CD4-positive, alpha-beta T cell treated with Interferon gamma for 1 hour (primary cell): ENCODE results near the gene HSPB7.
"Not testable (repeated sequence)": the region's sequence is repeated elsewhere in the genome, so short reads cannot be mapped to it uniquely, and the experiment has no call there.

Experiments
- DNase-seq: peaks from one replicate; pipeline ENCODE4 v3.0.0-alpha.2; 2020

HSPB7 gene

DNA sequence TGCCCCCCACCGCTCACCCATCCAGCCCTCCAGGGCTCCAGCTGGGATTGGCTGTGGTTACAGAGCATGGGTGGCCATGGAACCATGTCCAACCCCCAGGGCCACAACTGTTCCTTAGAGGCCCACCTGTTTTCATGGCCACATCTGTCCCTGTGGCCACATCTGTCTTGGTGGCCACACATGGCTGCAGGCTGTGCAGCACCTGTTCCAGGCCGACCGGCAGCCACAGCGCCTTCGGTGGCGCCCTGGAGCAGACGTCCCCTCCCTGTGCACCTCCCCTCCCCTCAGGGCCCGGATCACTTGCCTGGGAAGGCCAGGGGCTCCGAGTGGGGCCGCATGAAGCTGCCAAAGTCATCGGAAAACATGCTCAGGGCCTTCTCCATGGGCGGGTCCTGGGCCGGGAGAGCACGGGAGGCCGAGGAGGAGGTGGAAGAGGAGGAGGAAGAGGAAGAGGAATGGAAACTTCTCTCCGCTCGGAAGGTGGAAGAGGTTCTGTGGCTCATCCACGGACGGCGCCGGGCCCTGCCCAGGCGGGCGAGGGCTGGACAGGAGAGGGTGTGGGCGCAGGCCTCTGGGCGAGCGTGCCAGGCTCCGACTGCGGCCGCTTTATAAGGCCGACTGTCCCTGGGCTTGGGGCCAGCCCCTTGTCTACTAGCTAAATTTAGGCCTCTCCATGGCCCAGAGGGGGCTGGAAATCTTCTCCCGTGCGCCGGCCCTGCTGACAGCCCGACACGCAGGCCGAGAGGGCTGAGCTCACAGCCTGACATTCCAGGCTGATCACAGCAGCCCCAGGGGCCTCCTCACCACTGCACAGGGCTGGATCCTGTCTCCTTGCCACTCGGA, at the start of gene HSPB7:
Gene HSPB7 (minus strand): TSS at position 583 of the 843 bp plus-strand sequence. CDS start 80 bp downstream, at position 503.
- no peak for DNase-seq

DNA sequence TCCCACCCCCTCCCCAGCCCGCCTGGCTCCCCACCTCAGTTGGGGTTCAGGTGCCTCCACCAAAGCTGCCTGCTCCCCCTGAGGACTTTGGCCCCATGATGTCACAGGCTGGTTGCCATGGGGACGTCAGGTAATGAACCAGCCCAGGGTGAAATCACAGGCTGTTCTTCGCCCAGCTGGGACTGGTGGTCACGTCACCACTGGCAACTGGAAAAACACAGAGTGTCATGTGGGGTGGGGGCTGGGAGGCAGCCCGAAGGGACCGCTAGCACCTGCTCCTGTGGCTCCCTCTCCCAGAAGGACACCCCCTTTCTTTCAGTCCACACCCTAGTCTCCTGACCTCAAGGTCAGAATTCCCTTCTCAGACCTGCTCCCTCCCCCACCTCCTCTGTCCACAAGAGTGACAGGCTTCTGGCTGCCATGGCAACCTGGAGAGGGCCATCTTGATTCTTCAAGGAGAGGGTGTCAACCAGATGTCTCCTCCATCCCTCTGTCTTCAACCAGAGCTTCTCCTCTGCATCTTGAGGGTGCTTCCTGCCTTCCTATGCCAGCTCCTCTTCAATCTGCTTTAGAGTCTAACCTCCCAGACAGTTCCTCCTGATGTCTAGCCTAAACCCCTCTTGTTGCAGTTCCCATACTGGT, 49.4 kb upstream of the HSPB7 start:
- DNase-seq: no peak

DNA sequence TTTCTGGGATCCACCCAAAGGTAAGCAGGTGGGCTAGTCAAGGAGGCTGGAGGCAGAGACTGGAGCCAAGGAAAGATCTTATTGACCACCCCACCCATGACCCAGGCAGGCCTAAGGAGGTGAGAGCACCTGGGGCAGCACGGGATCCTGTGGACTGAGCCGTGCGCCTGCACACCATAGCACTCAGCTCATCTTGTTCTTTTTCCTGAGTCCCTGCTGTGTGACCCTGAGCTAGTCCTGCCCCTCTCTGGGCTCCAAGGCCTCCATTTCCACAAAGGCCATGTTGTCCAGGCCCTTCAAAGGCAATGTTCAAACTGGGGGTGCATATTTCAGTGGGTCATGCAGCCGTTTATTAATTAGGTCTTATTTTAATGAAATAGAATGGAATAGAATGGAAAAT, 48.4 kb upstream of the HSPB7 start:
- no peak for DNase-seq

DNA sequence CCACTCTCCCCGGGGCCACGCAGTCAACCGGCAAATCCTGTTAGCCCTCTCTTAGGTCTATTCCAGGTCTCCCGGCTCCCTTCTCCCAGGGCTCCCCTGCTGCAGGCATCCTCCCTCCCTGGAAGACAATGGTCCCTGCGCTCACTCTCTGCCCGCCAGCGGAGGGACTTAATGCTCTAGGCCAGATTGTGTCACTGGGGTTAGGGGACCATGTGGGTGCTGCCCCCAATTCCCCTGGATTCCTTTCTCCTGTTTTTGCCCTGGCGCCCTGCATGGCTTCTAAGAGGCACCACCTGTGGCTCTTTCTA, 47.4 kb upstream of the HSPB7 start:
- DNase-seq: no peak

DNA sequence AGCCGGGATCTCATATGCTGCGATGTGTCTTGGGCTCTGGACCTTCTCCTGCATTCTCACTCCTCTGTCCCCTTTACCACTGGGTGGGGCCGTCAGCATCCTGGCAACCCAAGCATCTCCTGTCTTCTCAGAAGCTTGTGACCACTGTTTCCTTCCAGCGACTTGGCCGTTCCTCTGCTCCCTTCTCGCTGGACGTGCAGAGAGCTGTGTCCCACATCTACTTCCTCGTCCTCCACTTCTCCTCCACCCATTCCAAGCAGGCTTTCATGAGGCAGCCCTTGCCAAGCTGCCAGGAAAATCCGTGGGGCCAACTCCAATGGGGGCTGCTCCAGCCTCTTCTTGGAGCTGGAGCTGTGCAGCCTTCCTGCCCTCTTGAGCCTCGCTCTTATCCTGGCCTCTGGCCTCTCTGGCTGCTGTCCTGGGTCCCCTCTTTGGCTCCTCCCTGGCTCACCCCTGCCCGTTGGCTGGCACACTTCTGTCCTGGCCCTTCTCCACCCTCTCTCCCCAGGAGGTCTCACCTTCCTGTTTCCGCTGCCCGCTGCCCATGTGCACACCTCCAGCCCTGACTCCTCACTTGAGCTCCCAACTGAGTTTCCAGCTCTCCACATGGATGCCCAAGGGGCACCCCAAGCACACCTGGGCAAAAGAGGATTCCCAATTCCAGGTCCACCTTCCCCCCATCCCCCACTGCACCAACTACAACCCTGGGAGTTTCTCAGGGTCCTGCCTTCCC, 46.9 kb upstream of the HSPB7 start:
- no peak for DNase-seq

DNA sequence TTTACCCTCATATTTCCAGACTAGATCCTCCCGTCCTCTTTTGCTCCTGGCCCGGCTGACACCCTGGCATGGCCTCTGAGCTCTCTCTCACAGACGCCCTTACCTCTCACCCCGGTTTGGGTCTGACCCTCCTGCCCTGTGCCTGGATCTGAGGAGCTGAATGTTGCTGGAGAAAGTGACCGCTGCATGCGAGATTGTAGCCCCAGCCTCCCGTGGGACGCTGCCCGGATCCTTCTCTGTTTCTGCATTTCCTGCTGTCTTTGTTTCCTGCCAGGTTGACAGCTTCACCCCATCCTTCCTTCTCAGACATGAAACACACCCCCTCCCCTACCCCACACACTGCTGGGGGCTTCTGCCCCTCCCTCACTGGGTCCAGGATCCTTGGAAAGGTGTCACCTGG, 46.1 kb upstream of the HSPB7 start:
- DNase-seq: no peak

DNA sequence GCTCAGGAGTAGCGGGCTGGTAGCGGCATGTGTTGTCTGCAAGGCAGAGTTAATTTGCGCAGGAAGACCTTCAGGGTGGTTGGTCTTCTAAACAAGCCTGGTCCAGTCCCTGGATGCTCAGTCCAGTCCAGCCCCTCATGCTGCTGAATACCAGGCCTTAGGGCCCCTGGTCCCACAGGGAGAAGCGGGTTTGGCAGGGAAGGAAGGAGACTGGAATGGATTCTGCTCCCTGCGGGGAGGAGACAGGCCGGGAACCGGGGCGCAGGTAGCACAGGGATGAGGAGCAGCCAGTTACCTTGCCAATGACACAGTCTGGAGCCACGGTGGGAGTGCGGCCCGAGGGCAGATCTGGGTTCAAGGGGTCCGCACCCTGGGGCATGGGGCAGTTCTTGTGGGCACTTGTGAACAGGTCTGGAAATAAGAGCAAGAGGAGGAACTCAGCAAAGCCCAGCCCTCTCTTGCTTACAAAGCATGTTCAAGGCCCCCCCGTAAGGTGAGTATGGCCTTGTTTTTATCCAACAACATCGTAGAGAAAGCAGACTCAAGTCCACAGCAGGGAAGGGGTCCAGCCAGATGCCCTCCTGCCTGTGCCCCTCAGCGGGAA, 45.5 kb upstream of the HSPB7 start:
- no peak for DNase-seq

DNA sequence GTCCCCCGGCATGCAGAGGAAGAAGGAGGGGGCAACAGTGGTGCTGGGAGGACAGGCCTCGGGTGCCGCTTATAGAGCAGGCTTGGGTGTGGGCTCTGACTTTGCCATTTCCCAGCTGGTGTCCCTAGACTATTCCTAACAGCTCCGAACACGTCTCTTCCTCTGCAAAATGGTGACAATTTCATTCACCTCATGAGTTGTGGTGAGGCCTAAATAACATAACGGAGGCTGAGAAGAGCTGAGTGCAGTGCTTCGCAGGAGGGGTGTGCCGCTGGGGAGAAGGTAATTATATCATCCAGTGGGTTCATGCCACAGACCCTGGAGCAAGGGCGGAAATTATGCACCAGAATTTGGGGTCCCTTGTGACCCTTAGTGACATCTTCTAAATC, 44.8 kb upstream of the HSPB7 start:
- not testable (repeated sequence) for DNase-seq

DNA sequence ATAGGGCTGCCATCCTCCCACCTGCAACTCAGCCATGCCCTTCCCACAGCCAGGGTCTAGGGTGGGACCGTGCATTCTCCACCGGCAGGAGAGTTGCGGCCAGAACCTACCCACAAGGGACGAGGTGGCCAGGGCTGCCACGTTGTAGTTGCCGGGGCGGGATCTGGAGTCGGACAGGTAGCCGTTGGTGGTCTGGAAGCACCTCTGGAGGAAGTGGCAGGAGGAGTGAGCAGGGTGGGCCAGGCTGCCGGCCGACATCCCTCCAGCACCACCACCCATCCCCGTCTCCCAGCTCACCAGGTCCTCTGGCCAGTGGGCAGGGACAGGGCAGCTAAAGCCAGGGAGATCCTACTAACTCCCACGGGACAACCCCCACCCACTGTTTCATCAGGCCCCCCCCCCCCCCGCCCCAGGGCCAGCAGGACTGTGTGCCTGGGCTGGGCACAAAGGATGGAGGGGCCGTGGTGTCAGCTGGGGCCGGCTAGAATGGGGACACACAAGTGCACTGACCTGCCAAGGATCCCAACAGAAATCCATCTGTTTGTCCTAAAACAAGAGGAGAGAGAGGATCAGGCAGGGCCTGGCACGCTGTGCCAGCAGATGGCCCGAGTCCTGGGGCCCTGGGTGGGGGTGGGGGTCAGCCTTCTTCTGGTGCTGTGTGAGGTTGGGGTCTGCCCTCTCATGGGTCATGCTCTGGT, 44.3 kb upstream of the HSPB7 start:
- not testable (repeated sequence) for DNase-seq

DNA sequence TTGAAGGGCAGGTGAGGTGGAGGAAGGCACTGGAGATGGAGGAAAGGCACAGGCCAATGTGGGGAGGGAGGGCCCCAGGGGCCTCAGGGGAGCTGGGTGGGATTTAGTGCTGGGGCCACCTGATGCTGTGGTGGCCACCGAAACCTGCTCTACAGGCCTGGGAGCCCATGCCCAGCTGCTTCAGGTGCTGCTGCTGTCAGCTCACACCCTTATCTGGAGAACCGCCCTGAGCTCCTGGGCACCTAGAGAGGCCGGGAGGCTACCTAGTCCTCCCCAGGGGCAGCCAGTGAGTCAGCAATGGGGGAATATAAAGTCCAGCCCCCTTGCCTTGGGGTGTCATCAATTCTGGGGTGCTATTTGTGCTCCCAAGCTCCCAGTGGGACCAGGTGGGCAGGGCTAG, 43.4 kb upstream of the HSPB7 start:
- no peak for DNase-seq

DNA sequence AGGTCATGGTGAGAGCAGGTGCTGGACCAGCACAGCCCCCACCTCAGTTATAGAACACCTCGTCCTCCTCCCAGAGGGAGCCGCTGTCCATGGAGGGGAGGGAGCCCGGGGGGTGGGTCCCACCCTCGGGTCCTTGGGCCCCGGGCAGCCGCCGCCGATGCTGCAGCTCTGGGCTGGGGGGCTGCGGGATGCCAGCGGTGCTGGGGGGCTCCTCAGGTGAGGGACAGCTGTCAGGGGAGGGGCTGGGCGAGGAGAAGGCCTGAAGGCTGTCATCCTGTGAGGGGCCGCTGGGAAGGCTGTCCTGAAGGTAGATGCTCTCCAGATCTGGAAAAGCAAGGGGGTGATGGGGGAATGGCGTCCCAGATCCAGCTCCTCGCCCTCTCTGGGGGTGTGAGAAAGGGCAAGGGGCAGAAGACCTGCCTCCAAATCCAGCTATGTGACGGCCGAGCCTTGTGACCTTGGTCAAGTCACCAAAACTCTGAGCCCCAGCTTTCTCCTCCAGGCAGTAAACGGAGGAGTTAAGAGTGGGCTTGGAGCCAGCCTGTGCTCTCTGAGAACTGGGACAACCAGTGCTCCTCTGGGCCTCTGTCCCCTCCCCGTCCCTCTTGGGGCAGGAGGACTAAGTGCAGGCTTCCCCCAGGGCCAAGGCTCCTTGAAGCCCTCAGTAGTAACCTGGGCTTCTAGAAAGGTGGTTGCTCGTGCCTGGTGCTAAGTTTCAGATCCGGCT, 40.7 kb upstream of the HSPB7 start:
- not testable (repeated sequence) for DNase-seq

DNA sequence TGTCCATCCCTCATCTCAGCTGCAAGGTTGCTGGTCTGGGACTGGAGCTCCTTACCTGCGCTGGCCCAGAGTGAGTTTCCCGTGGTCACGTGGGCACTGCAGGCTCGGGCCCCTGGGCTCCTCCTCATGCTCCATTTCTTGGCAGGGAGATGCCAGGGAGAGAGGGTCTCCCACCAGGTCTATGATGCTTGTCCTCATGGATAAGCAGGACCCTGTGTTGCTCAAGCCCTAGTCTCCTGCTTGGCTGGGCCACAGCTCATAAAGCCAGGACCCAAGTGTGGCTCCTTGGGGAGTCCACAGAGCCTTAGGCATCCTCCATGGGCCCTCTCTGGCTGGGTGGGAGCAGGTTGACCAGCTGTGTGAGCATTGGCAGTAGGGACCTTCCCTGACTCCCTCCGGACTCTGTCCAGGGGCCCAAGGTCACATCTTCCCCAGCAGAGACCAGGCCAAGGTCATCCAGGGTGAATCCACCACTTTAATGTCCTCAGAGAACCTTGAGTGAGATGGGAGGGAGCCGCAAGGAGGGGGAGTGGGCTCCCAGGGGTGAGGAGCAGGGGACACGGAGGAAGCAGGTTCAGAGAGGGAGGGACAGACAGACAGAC, 39.6 kb upstream of the HSPB7 start:
- not testable (repeated sequence) for DNase-seq

DNA sequence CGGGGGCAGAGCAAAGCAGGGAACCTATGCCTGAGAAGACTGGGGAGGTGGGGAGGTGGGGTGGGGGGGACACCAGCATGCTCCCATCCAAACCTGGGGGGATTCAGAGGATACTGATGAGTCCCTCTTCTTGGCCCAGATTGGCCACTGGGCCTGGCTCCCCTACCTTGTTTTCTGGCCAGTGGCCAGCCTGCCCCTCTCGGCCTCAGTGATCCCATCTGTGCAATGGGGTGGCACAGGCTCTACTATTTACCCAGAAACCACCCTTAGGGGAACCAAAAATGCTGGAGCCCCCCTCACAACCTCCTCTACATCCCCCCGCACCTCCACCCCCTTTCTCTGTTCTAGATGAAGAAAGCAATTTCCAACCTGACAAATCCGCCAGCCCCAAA, 38.7 kb upstream of the HSPB7 start:
- DNase-seq: not testable (repeated sequence)

DNA sequence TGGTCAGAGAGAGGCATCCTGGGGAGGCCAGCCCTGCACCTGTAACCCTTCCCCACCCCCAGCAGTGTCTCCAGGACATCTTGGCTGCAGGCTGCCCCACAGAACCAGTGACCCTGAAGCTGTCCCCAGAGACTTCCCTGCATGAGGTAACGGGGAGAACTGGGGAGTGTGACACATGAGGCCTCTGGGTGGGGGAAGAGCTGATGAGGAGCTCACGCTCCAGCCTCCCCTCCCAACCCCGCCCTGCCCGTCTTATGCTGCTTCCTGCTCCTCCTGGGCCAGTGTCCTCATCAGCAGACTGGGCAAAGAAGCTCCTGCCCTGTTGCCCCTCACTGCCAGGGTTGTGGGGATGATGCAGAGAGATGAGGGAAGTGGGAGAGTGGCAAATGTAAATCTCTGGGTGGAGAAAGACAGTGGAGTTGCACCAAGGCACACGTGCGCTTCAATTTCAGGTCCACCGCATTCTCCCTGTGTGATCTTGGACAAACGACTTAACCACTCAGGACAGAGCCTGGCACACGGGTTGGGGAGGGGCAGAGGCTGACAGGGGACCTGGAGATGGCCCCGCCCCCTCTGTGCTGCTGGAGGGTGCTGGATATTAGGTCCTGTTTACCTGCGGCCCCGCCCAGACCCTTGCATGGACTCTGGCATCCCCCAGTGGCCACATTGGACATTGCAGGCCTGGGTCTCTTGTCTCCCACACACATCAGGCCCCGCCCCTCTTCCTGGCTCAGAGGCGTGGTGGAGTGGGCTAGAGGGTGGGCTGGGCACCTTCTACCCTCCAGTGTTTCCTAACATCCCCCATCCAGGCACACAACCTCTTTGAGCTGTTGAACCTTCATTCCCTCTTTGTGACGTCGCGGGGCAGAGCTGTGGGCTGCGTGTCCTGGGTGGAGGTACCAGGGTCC, 38.0 kb upstream of the HSPB7 start:
- peak; percentile 86 for DNase-seq

DNA sequence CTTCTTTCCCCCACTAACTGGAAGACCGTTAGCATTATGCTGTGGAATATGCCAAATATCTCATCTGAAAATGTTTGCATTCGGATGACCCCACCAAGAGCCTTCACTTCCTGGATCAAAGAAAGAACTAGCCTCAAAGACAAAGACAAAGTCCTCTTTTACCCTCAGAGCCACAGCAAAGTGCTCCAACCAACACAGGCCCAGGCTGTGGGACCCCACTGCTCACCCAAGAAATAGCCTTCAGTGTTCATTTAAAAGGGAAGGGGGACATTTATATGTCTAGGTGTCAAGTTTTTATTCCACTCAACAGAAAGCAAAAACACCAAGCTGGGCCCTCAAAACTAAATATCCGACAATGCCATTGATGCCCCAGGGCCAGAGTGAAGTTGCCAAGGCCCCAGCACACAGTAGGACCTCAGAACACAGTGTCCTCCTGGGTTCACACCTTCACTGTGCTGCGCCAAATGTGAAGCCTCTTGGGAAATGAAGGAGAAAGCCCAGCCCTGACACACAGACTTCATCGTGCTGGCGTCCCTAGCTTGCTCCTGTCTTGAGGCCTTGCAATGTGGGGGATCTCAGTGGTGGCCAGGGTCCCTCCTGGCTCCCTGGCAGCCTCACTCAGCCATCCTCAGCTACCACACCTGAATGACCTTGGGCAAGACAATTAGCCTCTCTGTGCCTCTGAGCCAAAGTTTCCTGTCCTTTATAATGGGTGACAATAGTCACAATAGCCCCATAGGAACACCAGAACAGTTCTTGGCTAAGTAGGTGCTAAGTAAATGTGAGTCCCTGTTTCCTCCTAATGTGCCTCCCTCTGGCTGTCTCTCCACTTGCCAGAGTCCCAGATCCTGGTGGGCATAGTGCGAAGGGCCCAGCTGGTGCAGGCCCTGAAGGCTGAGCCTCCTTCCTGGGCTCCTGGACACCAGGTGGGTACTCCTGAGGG, 37.0 kb upstream of the HSPB7 start:
- DNase-seq: no peak

DNA sequence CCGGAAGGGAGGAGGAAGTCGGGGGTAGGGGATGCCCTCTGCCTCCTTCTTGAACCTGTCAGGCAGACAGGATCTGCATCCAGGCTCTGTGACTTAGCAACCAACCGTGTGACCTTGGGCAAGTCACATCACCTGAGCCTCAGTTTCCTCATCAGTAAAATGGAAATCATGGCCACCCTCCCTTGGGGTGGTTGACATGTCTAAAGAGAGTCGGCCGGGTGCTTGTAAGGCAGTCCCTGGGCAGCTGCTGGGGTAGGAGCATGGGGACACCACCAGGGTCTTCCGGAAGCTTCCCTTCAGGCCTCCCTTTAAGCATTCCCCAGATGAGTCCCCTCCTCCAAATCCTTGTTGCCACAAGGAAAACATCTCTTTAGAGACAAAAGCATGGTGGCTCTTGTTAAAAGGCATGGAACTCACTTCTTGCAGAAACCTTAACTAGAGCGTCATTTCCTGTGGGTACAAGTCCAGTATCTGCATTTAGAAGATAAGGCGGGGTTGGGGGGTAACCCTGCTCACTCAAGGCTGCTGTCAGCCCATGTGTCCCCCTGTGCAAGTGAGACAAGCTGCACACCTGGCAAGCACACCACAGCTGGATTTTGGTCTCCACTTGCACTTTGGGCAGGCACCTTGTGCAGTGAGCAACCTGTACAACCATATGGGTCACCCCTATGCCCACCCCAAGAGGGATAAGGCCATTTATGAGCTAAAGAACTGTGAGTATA, 36.1 kb upstream of the HSPB7 start:
- DNase-seq: no peak

DNA sequence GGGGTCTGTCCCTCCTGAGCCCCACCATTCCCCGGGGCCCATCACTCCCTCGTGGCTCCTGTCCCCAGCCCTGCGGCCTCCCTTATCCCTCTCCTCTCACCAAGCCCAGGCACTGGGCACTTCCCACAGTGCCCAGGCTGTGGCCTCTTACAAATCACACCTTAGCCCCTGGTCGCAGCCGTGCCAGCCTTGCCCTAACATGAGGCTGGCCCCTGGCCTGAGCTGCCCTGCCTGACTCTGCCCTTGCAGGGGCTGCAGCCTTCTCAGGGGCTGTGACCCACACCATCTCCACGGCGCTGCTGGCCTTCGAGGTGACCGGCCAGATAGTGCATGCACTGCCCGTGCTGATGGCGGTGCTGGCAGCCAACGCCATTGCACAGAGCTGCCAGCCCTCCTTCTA, 34.1 kb upstream of the HSPB7 start:
- not testable (repeated sequence) for DNase-seq

DNA sequence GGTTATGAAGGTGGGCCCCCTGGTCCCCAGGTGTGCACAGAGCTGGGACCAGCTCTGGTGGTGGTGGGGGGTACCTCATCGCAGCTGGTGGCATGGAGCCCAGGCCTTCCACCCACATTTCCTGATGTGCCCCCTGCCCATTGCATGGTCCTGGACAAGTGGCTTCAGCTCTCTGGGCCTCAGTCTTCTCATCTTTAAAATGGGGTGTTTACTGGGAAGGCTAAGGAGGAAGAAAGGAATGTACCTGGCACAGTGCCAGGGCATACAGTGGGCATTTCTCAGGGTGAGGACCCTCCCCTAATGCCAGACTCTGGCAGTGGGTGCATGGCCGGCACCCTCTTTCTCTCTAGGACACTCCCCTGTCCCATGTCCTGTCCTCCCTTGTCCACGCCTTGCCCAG, 33.2 kb upstream of the HSPB7 start:
- no peak for DNase-seq

DNA sequence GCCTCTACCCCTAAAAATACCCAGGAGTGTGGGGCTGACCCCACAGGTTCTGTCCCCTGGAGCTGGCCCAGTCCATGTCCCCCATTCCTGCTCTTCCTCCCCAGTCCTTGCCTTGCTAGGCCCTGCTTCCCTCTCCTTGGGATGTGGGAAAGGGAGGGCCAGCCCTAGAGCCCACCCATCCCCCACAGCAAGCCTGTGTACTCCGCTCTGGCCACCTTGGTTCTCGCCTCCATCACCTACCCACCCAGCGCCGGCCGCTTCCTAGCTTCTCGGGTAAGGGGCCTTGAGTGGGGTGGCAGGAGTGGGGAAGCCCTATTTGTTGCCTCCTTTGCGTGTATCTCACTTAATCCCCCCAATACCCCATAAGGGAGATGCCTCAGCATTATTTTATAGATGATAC, 32.5 kb upstream of the HSPB7 start:
- DNase-seq: no peak
